HG02852 (cell line): ENCODE data around the gene PYCR2.
"Not testable (repeated sequence)": the region's sequence is repeated elsewhere in the genome, so short reads cannot be mapped to it uniquely, and the experiment has no call there.

Source experiments
- ATAC-seq: cut with Tn5 transposase; IDR thresholded peaks from one replicate; pipeline ENCODE4 v1.9.1; 2021; ENCODE audit warnings: mild to moderate bottlenecking, moderate library complexity; ENCODE audit not compliant: unreplicated experiment

Gene PYCR2

GRCh38 chr1:225892307-225892706 lies 31.7 kb downstream of the PYCR2 start:
- ATAC-seq: no peak

GRCh38 chr1:225891229-225891972 lies 32.6 kb downstream of the PYCR2 start:
- ATAC-seq: no peak

GRCh38 chr1:225890346-225891228 lies 33.5 kb downstream of the PYCR2 start:
- no peak for ATAC-seq

GRCh38 chr1:225889743-225890142 lies 34.3 kb downstream of the PYCR2 start:
- no peak for ATAC-seq

- no peak for ATAC-seq
These were observed 35.0 kb downstream of the PYCR2 start, which contains the start of gene LEFTY1 for GRCh38 chr1:225888898-225889601. LEFTY1 (minus strand) TSS chr1:225889146; CDS start chr1:225889066, 80 bp downstream.

GRCh38 chr1:225888289-225888897 lies 35.7 kb downstream of the PYCR2 start:
- ATAC-seq: no peak

- ATAC-seq: not testable (repeated sequence)
These were observed 36.3 kb downstream of the PYCR2 start for GRCh38 chr1:225887554-225888288.

- no peak for ATAC-seq
These were observed 37.1 kb downstream of the PYCR2 start for GRCh38 chr1:225887030-225887314.

- no peak for ATAC-seq
These were observed 37.7 kb downstream of the PYCR2 start for GRCh38 chr1:225886159-225887029.

GRCh38 chr1:225885336-225885735 lies 38.7 kb downstream of the PYCR2 start:
- no peak for ATAC-seq

- ATAC-seq: no peak
These were observed 40.3 kb downstream of the PYCR2 start for GRCh38 chr1:225883616-225884265.

- peak; percentile 36 for ATAC-seq
These were observed 41.1 kb downstream of the PYCR2 start for GRCh38 chr1:225882694-225883615.

- peak; percentile 71 for ATAC-seq
These were observed 41.9 kb downstream of the PYCR2 start, which contains the start of gene TMEM63A for GRCh38 chr1:225881959-225882693. TMEM63A (minus strand) TSS chr1:225882380; CDS start chr1:225877580, 4,800 bp downstream.

GRCh38 chr1:225881081-225881958 lies 42.7 kb downstream of the PYCR2 start:
- peak; percentile 21 for ATAC-seq

- no peak for ATAC-seq
These were observed 43.4 kb downstream of the PYCR2 start for GRCh38 chr1:225880636-225881035.

- ATAC-seq: no peak
These were observed 43.8 kb downstream of the PYCR2 start for GRCh38 chr1:225880222-225880588.
